Stimulated activated CD4-positive, alpha-beta T cell treated with anti-CD3 and anti-CD28 coated beads, Interleukin-15, amount 100 ng/mL, for 1 hour (primary cell): Measurements from ENCODE around the gene MBD2.
"Not testable (repeated sequence)": the region's sequence is repeated elsewhere in the genome, so short reads cannot be mapped to it uniquely, and the experiment has no call there.

Experiments used
- DNase-seq, 2 donors: peaks; one replicate each; pipeline ENCODE4 v3.0.0-alpha.2; 2020; ENCODE audit warnings: low read depth in 1 of 2, low spot score in 1 of 2

The MBD2 gene

GRCh38 chr18:54238173-54238936 is 13.9 kb upstream of the MBD2 start:
- DNase-seq: no peak

- no peak for DNase-seq
Measured at GRCh38 chr18:54235871-54236270, 11.4 kb upstream of the MBD2 start.

GRCh38 chr18:54233747-54234146 is 9.3 kb upstream of the MBD2 start:
- DNase-seq: no peak

GRCh38 chr18:54233228-54233625 is 8.8 kb upstream of the MBD2 start:
- no peak for DNase-seq

- DNase-seq: no peak
Measured at GRCh38 chr18:54232485-54233227, 8.2 kb upstream of the MBD2 start.

GRCh38 chr18:54229421-54230059 is 5.1 kb upstream of the MBD2 start:
- no peak for DNase-seq

- DNase-seq: no peak
Measured at GRCh38 chr18:54228364-54228763, 3.9 kb upstream of the MBD2 start.

- DNase-seq: peak in 1 of 2 donors; percentile 21
Measured at GRCh38 chr18:54223568-54224241, 764 bp downstream of the MBD2 start.

GRCh38 chr18:54222922-54223567 is 1.4 kb downstream of the MBD2 start:
- no peak for DNase-seq

- DNase-seq: no peak
Measured at GRCh38 chr18:54220406-54220805, 4.1 kb downstream of the MBD2 start.

- not testable (repeated sequence) for DNase-seq
Measured at GRCh38 chr18:54218803-54219202, 5.7 kb downstream of the MBD2 start.

- no peak for DNase-seq
Measured at GRCh38 chr18:54218299-54218698, 6.2 kb downstream of the MBD2 start.

GRCh38 chr18:54217624-54218023 is 6.8 kb downstream of the MBD2 start:
- DNase-seq: no peak

GRCh38 chr18:54215069-54215468 is 9.4 kb downstream of the MBD2 start:
- no peak for DNase-seq

GRCh38 chr18:54210463-54210862 is 14.0 kb downstream of the MBD2 start:
- DNase-seq: no peak

GRCh38 chr18:54209471-54210180 is 14.8 kb downstream of the MBD2 start:
- DNase-seq: no peak

GRCh38 chr18:54206447-54206846 is 18.0 kb downstream of the MBD2 start:
- no peak for DNase-seq

GRCh38 chr18:54205959-54206358 is 18.5 kb downstream of the MBD2 start:
- DNase-seq: no peak

- DNase-seq: not testable (repeated sequence)
Measured at GRCh38 chr18:54205448-54205847, 19.0 kb downstream of the MBD2 start.

- DNase-seq: no peak
Measured at GRCh38 chr18:54204883-54205282, 19.6 kb downstream of the MBD2 start.
